HG02884 (cell line): ENCODE results near the gene CENPV.
"Not testable (repeated sequence)": the region's sequence is repeated elsewhere in the genome, so short reads cannot be mapped to it uniquely, and the experiment has no call there.

Source experiments
- ATAC-seq: cut with Tn5 transposase; IDR thresholded peaks from one replicate; pipeline ENCODE4 v1.9.1; 2021; ENCODE audit warnings: mild to moderate bottlenecking, moderate library complexity; ENCODE audit not compliant: unreplicated experiment

Gene CENPV

GRCh38 chr17:16314859-16315258, 38.4 kb downstream of the CENPV start:
- no peak for ATAC-seq

DNA sequence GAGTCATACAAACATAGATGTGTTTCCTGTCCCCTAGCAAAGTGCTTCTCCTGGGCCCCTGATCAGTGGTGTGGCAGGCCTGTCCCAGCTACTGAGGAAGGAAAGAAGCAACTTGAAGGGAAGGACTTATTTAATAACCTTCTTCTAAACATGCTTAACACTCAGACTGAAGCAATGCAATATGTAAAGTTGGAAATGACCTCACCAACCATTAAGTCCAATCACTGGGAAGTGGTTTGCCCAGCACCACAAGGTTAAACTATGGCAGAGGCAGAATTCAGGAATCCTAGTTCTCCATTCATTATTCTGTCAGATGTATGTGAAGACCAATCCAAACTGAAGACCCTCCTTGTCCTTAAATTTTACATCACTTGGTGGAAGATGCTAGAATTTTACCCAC, 39.1 kb downstream of the CENPV start:
- no peak for ATAC-seq

GRCh38 chr17:16313139-16314090, 39.9 kb downstream of the CENPV start:
- ATAC-seq, result no peak

- ATAC-seq, result not testable (repeated sequence)
These were observed 41.2 kb downstream of the CENPV start for GRCh38 chr17:16312061-16312460.

DNA sequence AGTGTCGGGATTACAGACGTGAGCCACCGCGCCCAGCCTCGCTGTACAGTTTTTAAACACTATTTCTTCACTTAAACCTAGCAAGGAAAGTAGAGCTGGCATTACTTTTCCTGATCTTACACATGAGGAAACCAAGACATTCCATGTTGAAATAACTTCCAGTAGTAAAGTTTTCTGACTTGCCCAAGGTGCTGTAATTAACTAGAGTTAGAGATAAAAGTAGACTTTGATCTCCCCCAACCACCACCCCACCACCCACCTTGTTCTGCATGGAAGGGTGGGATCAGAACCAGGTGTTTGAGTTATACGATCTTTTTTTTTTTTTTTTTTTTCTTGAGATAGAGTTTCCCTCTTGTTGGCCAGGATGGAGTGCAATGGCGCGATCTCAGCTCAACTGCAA, 47.1 kb downstream of the CENPV start:
- ATAC-seq, result no peak

DNA sequence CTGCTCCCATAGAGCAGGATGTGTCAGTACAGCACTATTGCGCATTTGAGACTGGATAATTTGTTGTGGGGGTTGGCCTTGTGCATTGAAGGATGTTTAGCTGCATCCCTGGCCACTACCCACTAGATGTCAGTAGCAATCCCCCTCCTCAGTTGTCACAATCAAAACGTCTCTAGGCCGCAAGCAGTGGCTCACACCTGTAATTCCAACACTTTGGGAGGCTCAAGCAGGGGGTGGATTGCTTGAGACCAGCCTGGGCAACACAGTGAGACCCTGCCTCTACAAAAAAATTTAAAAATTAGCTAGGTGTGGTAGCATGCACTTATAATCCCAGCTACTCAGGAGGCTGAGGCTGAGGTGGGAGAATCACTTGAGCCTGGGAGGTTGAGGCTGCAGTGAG, 48.4 kb downstream of the CENPV start:
- no peak for ATAC-seq

- ATAC-seq, result no peak
These were observed 50.4 kb downstream of the CENPV start for GRCh38 chr17:16302856-16303255.

- ATAC-seq, result no peak
These were observed 51.1 kb downstream of the CENPV start for GRCh38 chr17:16301963-16302855.

DNA sequence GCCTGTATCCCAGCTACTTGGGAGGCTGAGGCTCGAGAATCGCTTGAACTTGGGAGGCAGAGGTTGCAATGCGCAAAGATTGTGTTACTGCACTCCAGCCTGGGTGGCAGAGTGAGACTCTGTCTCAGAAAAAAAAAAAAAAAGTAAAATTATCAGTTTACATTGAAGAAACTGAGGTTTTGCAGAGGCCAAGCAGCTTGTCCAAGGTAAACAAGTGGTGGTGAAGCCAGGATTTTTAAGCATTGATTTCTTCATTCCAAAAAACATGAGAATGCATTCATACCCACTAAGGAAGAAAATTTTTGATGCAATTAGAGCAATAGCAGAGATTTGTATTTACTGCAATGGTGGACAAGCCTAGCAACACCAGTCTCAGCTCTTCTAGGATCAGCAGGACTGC, 52.7 kb downstream of the CENPV start:
- no peak for ATAC-seq

- no peak for ATAC-seq
These were observed 55.1 kb downstream of the CENPV start for GRCh38 chr17:16298140-16298662.

DNA sequence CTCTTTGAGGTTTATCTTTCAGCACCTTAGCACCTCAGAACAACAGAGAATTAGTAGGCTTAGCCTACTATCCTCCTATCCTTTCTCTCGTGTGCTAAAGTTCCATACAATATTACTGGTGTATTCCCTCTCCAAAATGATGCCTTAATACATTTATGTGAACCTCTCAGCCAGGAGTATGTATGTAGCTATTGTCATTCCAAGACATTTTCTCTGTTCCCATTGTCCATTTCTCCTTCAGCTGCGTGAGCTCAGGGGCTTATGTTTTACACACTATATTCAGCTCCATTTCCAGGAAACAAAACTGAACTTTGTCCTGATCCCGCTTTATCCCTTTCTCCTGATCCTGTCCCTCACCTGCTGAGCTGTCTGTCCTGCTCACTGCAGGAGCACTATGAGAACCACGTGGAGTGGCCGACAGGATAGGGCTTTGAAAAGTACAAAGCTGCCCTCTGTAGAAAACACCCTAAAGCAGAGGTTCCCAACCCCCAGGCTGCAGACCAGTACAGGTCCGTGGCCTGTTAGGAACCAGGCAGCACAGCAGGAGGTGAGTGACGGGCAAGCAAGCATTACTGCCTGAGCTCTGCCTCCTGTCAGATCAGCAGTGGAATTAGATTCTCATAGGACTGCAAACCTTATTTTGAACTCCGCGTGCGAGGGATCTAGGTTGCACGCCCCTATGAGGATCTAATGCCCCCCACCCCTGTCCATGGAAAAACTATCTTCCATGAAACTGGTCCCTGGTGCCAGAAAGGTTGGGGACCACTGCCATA, 55.7 kb downstream of the CENPV start:
- no peak for ATAC-seq

DNA sequence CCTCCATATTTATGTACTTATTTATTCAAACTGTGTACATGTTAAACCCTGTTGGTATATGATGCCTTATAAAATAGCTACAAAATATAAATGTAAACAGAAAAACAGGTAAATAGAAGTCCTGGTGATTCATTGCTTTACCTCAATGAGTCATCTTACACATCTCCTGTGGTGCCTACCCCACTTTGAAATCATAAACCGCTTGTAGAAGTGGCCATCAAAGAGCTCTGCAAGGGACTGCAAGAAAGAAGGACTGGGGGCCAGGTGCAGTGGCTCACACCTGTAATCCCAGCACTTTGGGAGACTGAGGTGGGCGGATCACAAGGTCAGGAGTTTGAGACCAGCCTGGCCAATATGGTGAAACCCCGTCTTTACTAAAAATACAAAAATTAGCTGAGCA, 57.2 kb downstream of the CENPV start:
- not testable (repeated sequence) for ATAC-seq

- no peak for ATAC-seq
These were observed 58.7 kb downstream of the CENPV start for GRCh38 chr17:16294560-16294959.

DNA sequence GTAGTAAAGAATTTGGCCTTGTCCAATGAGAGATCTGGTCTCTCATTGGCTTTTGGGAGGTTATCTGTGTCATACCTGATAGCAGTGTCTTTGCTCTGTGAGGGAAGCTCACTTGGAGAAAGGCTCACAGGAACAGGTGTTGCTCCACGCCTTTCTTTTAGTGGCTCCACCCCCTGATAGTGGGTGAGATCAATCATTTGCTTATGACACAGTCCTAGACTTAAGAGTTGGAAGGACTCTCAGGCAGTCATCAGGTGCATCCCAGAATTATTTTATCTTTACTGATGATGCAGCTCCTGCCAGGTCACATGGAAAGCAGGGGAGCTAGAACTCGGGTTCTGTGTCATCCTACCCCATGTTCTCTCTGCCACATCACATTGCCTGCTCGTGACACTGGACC, 59.3 kb downstream of the CENPV start:
- ATAC-seq, result no peak
